ENCODE data around the gene SEPTIN1.

Gene SEPTIN1

DNA sequence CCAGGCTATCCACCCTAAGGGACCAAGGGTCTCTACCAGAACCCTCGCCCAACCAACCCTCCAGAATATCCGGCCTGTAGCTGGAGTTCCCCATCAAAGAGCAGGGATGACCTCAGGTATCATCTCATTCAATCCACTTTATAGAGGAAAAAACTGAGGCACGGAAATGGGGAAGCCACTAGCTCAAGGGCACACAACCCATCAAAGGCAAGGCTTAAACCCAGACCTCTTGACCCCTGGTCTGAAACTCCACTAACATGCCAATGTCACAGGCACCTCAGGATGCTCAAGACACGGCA lies 13.6 kb downstream of the SEPTIN1 start:
- peak overlapping the region; percentile 19 to 32 for H3K27ac ChIP-seq (ENCODE audit: low read depth in 2 of 2, low read length in 2 of 2)
- peaks cover 13 to 14% of the 10 kb centered on the region in 2 donors for H3K36me3 ChIP-seq (ENCODE audit: control insufficient read depth in 2 of 2, insufficient read depth in 2 of 2, low read length in 2 of 2)
- H3K27me3 ChIP-seq (ENCODE audit: control insufficient read depth in 2 of 2, insufficient read depth in 2 of 2, low read length in 2 of 2), result no peaks in the 10 kb centered on the region
- peak overlapping the region; percentile 75 for H3K9ac ChIP-seq (ENCODE audit: low read depth in 1 of 2, low read length in 2 of 2)
- peaks cover 24 to 32% of the 10 kb centered on the region in 2 donors for H3K4me1 ChIP-seq (ENCODE audit: control insufficient read depth in 2 of 2, insufficient read depth in 2 of 2, low read length in 2 of 2)
- H3K9me3 ChIP-seq (ENCODE audit: control insufficient read depth in 2 of 2, low read length in 2 of 2), result no peaks in the 10 kb centered on the region
- peak overlapping the region; percentile 70 to 84 for H3K4me3 ChIP-seq (ENCODE audit: low read length in 2 of 2)

DNA sequence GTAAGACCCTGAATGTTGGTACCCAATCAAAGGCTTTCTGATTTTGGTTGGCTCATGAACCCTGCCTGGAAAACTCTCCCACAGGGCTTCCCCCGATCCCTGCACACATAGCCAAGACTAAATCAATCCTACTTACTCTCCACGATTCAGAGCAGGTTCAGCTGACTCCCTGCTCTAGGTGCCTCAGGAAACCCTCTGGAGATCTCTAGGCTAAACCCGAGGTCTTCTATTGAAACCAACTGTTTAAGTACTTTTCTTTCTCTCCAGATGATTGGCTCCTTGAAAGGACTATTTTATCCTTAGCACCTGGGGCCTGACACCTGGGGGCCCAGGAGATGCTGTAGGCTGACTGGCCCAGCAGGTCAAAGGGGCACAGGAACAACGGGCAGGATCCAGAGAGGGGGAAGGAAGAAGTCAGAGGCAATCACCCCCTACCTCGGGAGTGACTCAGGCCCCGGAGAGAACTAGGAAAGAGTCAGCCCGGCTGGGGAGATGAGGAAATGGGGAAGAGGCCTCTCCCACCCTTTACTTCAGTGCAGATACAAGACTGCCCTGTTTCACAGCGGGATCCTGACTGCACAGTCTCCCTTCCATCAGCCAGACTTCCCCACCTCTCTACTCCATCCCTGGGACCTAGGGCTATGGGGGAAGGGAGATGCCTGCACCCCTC lies 14.1 kb downstream of the SEPTIN1 start:
- peaks cover 13 to 14% of the 10 kb centered on the region in 2 donors for H3K36me3 ChIP-seq (ENCODE audit: control insufficient read depth in 2 of 2, insufficient read depth in 2 of 2, low read length in 2 of 2)
- no peaks in the 10 kb centered on the region for H3K9me3 ChIP-seq (ENCODE audit: control insufficient read depth in 2 of 2, low read length in 2 of 2)
- peaks cover 24 to 32% of the 10 kb centered on the region in 2 donors for H3K4me1 ChIP-seq (ENCODE audit: control insufficient read depth in 2 of 2, insufficient read depth in 2 of 2, low read length in 2 of 2)
- no peaks in the 10 kb centered on the region for H3K27me3 ChIP-seq (ENCODE audit: control insufficient read depth in 2 of 2, insufficient read depth in 2 of 2, low read length in 2 of 2)
- H3K4me3 ChIP-seq (ENCODE audit: low read length in 2 of 2), result peak overlapping the region; percentile 70 to 84
- peak overlapping the region; percentile 5 to 32 for H3K27ac ChIP-seq (ENCODE audit: low read depth in 2 of 2, low read length in 2 of 2)
- peak overlapping the region; percentile 75 for H3K9ac ChIP-seq (ENCODE audit: low read depth in 1 of 2, low read length in 2 of 2)

DNA sequence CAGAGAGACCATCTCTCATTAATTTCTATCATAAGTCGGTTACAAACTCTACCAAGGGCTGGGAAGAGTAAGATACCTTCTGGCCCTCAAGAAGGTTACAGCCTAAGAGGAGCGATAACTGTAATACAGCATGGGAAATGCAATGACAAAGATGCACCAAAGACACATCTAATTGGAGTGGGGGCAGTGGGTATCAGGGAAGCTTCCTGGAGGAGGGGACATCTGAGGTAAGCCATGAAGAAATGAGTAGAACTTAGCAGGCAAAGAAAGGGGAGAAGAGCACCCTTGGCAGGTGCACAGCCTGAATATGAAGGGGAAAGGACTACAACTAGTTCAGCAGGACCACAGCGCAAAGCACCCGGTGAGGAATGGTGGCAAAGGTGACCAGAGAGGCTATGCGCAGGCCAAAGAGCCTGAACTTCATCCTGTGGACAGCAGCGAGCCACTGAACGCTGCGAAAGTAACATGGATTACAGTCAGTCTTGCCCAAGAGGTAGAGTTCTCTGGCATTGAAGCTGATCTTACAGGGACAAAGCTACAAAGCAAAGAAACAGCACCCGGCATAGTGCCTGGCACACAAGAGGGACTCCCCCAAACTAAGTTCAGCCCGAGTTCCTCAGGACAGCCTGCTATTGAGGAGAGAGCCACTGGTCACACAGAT lies 14.9 kb downstream of the SEPTIN1 start:
- H3K4me3 ChIP-seq (ENCODE audit: low read length in 2 of 2), result peak overlapping the region; percentile 70 to 84
- peaks cover 24 to 32% of the 10 kb centered on the region in 2 donors for H3K4me1 ChIP-seq (ENCODE audit: control insufficient read depth in 2 of 2, insufficient read depth in 2 of 2, low read length in 2 of 2)
- H3K27ac ChIP-seq (ENCODE audit: low read depth in 2 of 2, low read length in 2 of 2), result no peak overlapping the region
- H3K36me3 ChIP-seq (ENCODE audit: control insufficient read depth in 2 of 2, insufficient read depth in 2 of 2, low read length in 2 of 2), result peaks cover 15 to 16% of the 10 kb centered on the region in 2 donors
- no peaks in the 10 kb centered on the region for H3K9me3 ChIP-seq (ENCODE audit: control insufficient read depth in 2 of 2, low read length in 2 of 2)
- no peaks in the 10 kb centered on the region for H3K27me3 ChIP-seq (ENCODE audit: control insufficient read depth in 2 of 2, insufficient read depth in 2 of 2, low read length in 2 of 2)
- peak overlapping the region; percentile 75 for H3K9ac ChIP-seq (ENCODE audit: low read depth in 1 of 2, low read length in 2 of 2)

DNA sequence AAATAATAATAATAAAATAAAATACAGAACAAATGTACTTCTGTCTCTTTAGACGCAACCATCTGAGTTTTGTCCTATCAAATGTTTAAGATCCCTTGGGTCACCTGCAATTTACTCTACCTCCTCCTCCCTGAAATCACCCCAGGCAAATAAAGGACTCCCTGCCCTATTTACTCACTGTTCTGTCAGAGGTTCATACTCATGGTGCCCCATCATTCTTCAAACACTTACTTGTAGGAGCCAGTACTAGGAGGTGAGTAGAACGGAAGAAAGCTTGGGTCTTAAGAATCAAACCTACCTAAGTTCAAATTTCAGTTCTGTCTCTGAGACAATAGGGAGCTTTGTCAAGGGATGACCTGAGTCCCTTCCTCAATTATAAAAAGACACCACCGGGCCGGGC lies 15.8 kb downstream of the SEPTIN1 start:
- H3K4me3 ChIP-seq (ENCODE audit: low read length in 2 of 2), result no peak overlapping the region
- H3K27ac ChIP-seq (ENCODE audit: low read depth in 2 of 2, low read length in 2 of 2), result no peak overlapping the region
- peaks cover 22 to 32% of the 10 kb centered on the region in 2 donors for H3K4me1 ChIP-seq (ENCODE audit: control insufficient read depth in 2 of 2, insufficient read depth in 2 of 2, low read length in 2 of 2)

DNA sequence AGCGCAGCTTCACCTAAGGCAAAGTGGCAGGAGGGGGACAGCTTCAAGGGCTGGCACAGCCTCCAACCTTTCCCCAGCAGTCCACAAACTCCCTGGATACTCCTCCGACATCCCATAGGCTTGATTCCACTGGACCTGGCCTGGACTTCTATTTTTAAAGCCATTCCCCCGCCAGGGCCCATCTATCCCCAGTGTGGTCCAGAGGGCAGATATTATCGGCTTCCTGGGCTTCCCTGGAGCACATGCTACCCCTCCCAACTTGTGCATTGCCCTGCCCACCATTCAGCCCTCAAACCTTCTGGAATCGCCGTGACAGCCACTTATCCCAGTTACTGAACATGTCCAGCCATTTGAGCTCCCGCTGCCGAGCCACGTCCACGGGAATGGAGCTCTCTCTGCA lies 17.2 kb downstream of the SEPTIN1 start:
- H3K4me3 ChIP-seq (ENCODE audit: low read length in 2 of 2), result no peak overlapping the region
- H3K9ac ChIP-seq (ENCODE audit: low read depth in 1 of 2, low read length in 2 of 2), result no peak overlapping the region
- no peak overlapping the region for H3K27ac ChIP-seq (ENCODE audit: low read depth in 2 of 2, low read length in 2 of 2)
- peaks cover 17 to 30% of the 10 kb centered on the region in 2 donors for H3K4me1 ChIP-seq (ENCODE audit: control insufficient read depth in 2 of 2, insufficient read depth in 2 of 2, low read length in 2 of 2)
- no peaks in the 10 kb centered on the region for H3K9me3 ChIP-seq (ENCODE audit: control insufficient read depth in 2 of 2, low read length in 2 of 2)
- no peaks in the 10 kb centered on the region for H3K27me3 ChIP-seq (ENCODE audit: control insufficient read depth in 2 of 2, insufficient read depth in 2 of 2, low read length in 2 of 2)
- peaks cover 24 to 29% of the 10 kb centered on the region in 2 donors for H3K36me3 ChIP-seq (ENCODE audit: control insufficient read depth in 2 of 2, insufficient read depth in 2 of 2, low read length in 2 of 2)

More for the DNA sequence above, 15.8 kb downstream of the SEPTIN1 start:
- H3K9ac ChIP-seq (ENCODE audit: low read depth in 1 of 2, low read length in 2 of 2), result no peak overlapping the region
- peaks cover 19 to 20% of the 10 kb centered on the region in 2 donors for H3K36me3 ChIP-seq (ENCODE audit: control insufficient read depth in 2 of 2, insufficient read depth in 2 of 2, low read length in 2 of 2)
- no peaks in the 10 kb centered on the region for H3K9me3 ChIP-seq (ENCODE audit: control insufficient read depth in 2 of 2, low read length in 2 of 2)
- no peaks in the 10 kb centered on the region for H3K27me3 ChIP-seq (ENCODE audit: control insufficient read depth in 2 of 2, insufficient read depth in 2 of 2, low read length in 2 of 2)

DNA sequence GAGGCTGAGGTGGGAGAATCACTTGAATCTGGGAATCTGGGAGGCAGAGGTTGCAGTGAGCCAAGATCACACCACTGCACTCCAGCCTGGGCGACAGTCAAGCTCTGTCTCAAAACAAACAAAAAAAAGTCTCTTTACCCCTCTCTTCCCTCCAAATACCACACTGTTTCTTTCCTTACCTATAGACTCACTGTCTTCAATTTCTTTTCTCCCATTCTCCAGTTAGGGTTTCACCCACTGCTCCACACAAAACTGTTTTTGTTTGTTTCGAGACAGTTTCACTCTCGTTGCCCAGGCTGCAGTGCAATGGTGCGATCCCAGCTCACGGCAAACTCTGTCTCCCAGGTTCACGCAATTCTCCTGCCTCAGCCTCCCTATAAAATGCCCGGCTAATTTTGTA lies 21.2 kb downstream of the SEPTIN1 start:
- no peaks in the 10 kb centered on the region for H3K27me3 ChIP-seq (ENCODE audit: control insufficient read depth in 2 of 2, insufficient read depth in 2 of 2, low read length in 2 of 2)
- H3K36me3 ChIP-seq (ENCODE audit: control insufficient read depth in 2 of 2, insufficient read depth in 2 of 2, low read length in 2 of 2), result peaks cover 50 to 57% of the 10 kb centered on the region in 2 donors
- no peak overlapping the region for H3K4me3 ChIP-seq (ENCODE audit: low read length in 2 of 2)
- H3K4me1 ChIP-seq (ENCODE audit: control insufficient read depth in 2 of 2, insufficient read depth in 2 of 2, low read length in 2 of 2), result peaks cover 10 to 15% of the 10 kb centered on the region in 2 donors
- H3K9me3 ChIP-seq (ENCODE audit: control insufficient read depth in 2 of 2, low read length in 2 of 2), result no peaks in the 10 kb centered on the region
- no peak overlapping the region for H3K27ac ChIP-seq (ENCODE audit: low read depth in 2 of 2, low read length in 2 of 2)
- no peak overlapping the region for H3K9ac ChIP-seq (ENCODE audit: low read depth in 1 of 2, low read length in 2 of 2)

DNA sequence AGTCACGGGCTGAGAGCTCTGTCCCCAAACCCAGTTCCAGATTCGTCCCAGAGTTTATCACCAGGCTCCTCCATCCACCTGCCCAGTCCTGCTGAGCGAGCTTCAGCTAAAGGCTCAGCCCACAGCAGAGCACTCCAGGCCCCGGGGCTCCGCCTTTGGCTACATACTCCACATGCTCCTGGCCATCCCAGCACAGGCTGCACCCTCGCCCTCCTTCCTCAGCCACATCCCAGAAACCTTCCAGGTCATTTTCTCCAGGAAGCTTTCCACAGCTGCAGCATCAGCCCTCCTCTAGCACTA lies 22.5 kb downstream of the SEPTIN1 start:
- no peaks in the 10 kb centered on the region for H3K9me3 ChIP-seq (ENCODE audit: control insufficient read depth in 2 of 2, low read length in 2 of 2)
- H3K4me1 ChIP-seq (ENCODE audit: control insufficient read depth in 2 of 2, insufficient read depth in 2 of 2, low read length in 2 of 2), result peaks cover 12 to 24% of the 10 kb centered on the region in 2 donors
- H3K36me3 ChIP-seq (ENCODE audit: control insufficient read depth in 2 of 2, insufficient read depth in 2 of 2, low read length in 2 of 2), result peaks cover 40 to 50% of the 10 kb centered on the region in 2 donors
- no peak overlapping the region for H3K9ac ChIP-seq (ENCODE audit: low read depth in 1 of 2, low read length in 2 of 2)
- no peaks in the 10 kb centered on the region for H3K27me3 ChIP-seq (ENCODE audit: control insufficient read depth in 2 of 2, insufficient read depth in 2 of 2, low read length in 2 of 2)
- no peak overlapping the region for H3K27ac ChIP-seq (ENCODE audit: low read depth in 2 of 2, low read length in 2 of 2)
- no peak overlapping the region for H3K4me3 ChIP-seq (ENCODE audit: low read length in 2 of 2)

DNA sequence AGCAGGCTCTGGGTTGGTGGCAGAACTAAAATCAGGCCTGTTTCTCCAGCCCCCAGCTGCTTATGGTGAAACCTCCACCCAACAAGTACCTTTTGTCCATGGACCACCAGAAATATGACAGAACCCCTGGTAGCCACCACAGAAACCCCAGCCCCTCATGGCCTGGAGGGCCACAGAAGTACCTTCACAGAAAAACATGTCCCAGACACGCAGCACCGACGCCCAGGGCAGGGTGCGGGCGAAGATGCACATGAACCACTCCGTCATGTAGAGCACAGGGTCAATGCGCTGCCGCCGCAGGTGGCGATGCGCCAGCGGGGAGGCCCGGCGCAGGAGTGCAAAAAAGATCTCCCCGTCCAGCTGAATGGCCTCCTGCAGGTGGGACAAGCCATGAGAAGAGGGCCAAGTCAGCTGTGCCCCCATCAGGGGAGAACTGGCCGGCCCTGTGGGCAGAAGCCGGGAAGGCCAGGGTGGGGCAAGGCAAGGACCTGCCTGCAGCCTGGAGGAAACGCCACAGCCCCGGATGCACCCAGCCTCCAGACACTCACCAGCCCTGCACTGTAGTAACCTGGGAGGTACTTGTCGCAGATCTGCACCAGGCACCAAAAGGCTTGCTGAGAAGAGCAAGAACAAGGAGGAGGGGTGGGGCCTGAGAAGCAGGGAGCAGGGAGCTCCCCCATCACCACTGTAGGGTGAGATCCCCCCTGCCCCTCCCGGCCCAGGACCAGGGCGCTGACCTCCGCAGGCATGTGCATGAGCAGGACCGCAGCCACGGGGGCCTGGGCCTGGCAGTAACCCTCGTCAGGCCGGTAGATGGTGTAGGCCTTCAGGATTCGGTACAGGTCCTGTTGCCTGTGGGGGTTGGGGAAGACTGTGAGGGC lies 23.1 kb downstream of the SEPTIN1 start:
- Histone ChIP-seq H3K36me3 (ENCODE audit: control insufficient read depth in 2 of 2, insufficient read depth in 2 of 2, low read length in 2 of 2) (peaks cover 38 to 44% of the 10 kb centered on the region in 2 donors), H3K4me3 (ENCODE audit: low read length in 2 of 2) (no peak overlapping the region)

DNA sequence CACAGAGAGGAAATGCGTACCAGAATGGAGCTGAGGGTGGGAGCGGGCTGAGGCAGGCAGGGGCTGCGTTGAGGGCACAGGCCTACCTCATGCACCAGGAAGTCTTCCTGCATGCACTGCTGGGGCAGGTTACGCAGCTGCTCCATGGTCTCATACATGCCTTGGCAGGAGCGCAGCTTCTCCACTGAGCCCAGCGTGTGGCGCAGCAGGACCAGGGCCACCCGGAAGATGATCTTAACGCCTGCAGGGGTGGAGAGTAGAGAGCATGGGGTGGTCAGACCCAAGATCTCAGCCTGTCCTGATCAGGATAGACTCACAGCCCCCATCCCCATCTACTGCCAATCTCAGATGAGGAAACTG lies 23.8 kb downstream of the SEPTIN1 start:
- H3K9ac ChIP-seq (ENCODE audit: low read depth in 1 of 2, low read length in 2 of 2), result no peak overlapping the region
- H3K9me3 ChIP-seq (ENCODE audit: control insufficient read depth in 2 of 2, low read length in 2 of 2), result no peaks in the 10 kb centered on the region
- peaks cover 21 to 34% of the 10 kb centered on the region in 2 donors for H3K4me1 ChIP-seq (ENCODE audit: control insufficient read depth in 2 of 2, insufficient read depth in 2 of 2, low read length in 2 of 2)
- H3K36me3 ChIP-seq (ENCODE audit: control insufficient read depth in 2 of 2, insufficient read depth in 2 of 2, low read length in 2 of 2), result peaks cover 38 to 43% of the 10 kb centered on the region in 2 donors
- no peak overlapping the region for H3K4me3 ChIP-seq (ENCODE audit: low read length in 2 of 2)
- no peak overlapping the region for H3K27ac ChIP-seq (ENCODE audit: low read depth in 2 of 2, low read length in 2 of 2)
- no peaks in the 10 kb centered on the region for H3K27me3 ChIP-seq (ENCODE audit: control insufficient read depth in 2 of 2, insufficient read depth in 2 of 2, low read length in 2 of 2)

More for the DNA sequence above, 23.1 kb downstream of the SEPTIN1 start:
- no peaks in the 10 kb centered on the region for H3K9me3 ChIP-seq (ENCODE audit: control insufficient read depth in 2 of 2, low read length in 2 of 2)
- no peak overlapping the region for H3K9ac ChIP-seq (ENCODE audit: low read depth in 1 of 2, low read length in 2 of 2)
- H3K27me3 ChIP-seq (ENCODE audit: control insufficient read depth in 2 of 2, insufficient read depth in 2 of 2, low read length in 2 of 2), result no peaks in the 10 kb centered on the region
- peaks cover 16 to 28% of the 10 kb centered on the region in 2 donors for H3K4me1 ChIP-seq (ENCODE audit: control insufficient read depth in 2 of 2, insufficient read depth in 2 of 2, low read length in 2 of 2)
- no peak overlapping the region for H3K27ac ChIP-seq (ENCODE audit: low read depth in 2 of 2, low read length in 2 of 2)
